K562 (cell line): ENCODE measurements around the gene OR14A2.

Source experiments
- ARID2 ChIP-seq: fragments of 450-650 bp; IDR thresholded peaks from 2 replicates; pipeline ENCODE4 v1.6.1; 2017; ENCODE audit warnings: antibody characterized with exemption, mild to moderate bottlenecking
- CBX3 ChIP-seq, 2 experiments: IDR thresholded peaks; 1 replicate in 1 of 2; 2 replicates in 1 of 2; pipeline ENCODE4 v1.6.1; 2012; ENCODE audit warnings: inconsistent platforms in 2 of 2, low read length in 2 of 2, borderline replicate concordance in 1 of 2, control low read depth in 1 of 2
- EP300 ChIP-seq: IDR thresholded peaks from 2 replicates; pipeline ENCODE4 v1.6.1; 2012; ENCODE audit warnings: low read length, improper control_type of control experiment
- FOXA1 ChIP-seq: fragments of 450-650 bp; IDR thresholded peaks from 2 replicates; pipeline ENCODE4 v1.6.1; 2016; ENCODE audit warnings: mild to moderate bottlenecking, borderline replicate concordance
- MXI1 ChIP-seq: IDR thresholded peaks from 2 replicates; pipeline ENCODE4 v1.6.1; 2011; ENCODE audit warnings: low read depth, mild to moderate bottlenecking, improper control_type of control experiment, low read length
- REST ChIP-seq, 2 experiments: fragments of 450-650 bp; formaldehyde crosslinking in 1 of 2; IDR thresholded peaks; 2 replicates each; pipeline versions ENCODE4 v1.4.0 to v1.6.1; 2014 to 2020; ENCODE audit warnings: mild to moderate bottlenecking in 2 of 2, borderline replicate concordance in 1 of 2, low read depth in 1 of 2
- SP1 ChIP-seq: sonication (generic); formaldehyde crosslinking; IDR thresholded peaks from 2 replicates; pipeline ENCODE4 v1.8.1; 2022; ENCODE audit warnings: mild to moderate bottlenecking, missing genetic modification reagents
- ZNF12 ChIP-seq: sonication (generic); formaldehyde crosslinking; IDR thresholded peaks from 2 replicates; pipeline ENCODE4 v1.4.0; 2020; ENCODE audit warnings: mild to moderate bottlenecking, missing genetic modification reagents
- ZNF408 ChIP-seq: fragments of 250-450 bp; sonication (Bioruptor Pico); IDR thresholded peaks from 2 replicates; pipeline ENCODE4 v1.4.0; 2020; ENCODE audit warnings: low read depth, mild to moderate bottlenecking, moderate library complexity
- TF ChIP-seq, protein P1 (sequence below), 3 experiments: IDR thresholded peaks in 2 of 3; conservative IDR thresholded peaks in 1 of 3; 2 replicates each; pipeline ENCODE4 v1.5.1; 2011 to 2012; ENCODE audit warnings: low read length in 3 of 3, mild to moderate bottlenecking in 3 of 3, control low read depth in 2 of 3, improper control_type of control experiment in 1 of 3, inconsistent platforms in 1 of 3, low read depth in 1 of 3, mixed read lengths in 1 of 3, moderate library complexity in 1 of 3; ENCODE audit not compliant: insufficient read depth in 2 of 3

GRCh38 chr1:247747616-247748015, 325 bp downstream of the OR14A2 start:
- TF ChIP-seq FOXA1 (no peak), EP300 (no peak), SP1 (no peak), CBX3 (IDR thresholded peaks at IDR 0.05; ENCODE audit: borderline replicate concordance in 1 of 2, low read length in 2 of 2) (no peak), REST (IDR thresholded peaks at IDR 0.05; ENCODE audit: borderline replicate concordance) (no peak), REST (CRISPR knock-in tag; IDR thresholded peaks at IDR 0.05; ENCODE audit: low read depth) (no peak), MXI1 (no peak), ARID2 (no peak), ZNF408 (CRISPR knock-in tag) (no peak), ZNF12 (CRISPR knock-in tag) (no peak)
- TF ChIP-seq, protein P1, sequence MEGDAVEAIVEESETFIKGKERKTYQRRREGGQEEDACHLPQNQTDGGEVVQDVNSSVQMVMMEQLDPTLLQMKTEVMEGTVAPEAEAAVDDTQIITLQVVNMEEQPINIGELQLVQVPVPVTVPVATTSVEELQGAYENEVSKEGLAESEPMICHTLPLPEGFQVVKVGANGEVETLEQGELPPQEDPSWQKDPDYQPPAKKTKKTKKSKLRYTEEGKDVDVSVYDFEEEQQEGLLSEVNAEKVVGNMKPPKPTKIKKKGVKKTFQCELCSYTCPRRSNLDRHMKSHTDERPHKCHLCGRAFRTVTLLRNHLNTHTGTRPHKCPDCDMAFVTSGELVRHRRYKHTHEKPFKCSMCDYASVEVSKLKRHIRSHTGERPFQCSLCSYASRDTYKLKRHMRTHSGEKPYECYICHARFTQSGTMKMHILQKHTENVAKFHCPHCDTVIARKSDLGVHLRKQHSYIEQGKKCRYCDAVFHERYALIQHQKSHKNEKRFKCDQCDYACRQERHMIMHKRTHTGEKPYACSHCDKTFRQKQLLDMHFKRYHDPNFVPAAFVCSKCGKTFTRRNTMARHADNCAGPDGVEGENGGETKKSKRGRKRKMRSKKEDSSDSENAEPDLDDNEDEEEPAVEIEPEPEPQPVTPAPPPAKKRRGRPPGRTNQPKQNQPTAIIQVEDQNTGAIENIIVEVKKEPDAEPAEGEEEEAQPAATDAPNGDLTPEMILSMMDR (IDR thresholded peaks at IDR 0.05 in 2 of 3, conservative IDR thresholded peaks at IDR 0.05 in 1 of 3; ENCODE audit: insufficient read depth in 2 of 3, low read depth in 1 of 3, low read length in 3 of 3) = no peak
